Measurements from ENCODE around the gene SLC24A3.

DNA sequence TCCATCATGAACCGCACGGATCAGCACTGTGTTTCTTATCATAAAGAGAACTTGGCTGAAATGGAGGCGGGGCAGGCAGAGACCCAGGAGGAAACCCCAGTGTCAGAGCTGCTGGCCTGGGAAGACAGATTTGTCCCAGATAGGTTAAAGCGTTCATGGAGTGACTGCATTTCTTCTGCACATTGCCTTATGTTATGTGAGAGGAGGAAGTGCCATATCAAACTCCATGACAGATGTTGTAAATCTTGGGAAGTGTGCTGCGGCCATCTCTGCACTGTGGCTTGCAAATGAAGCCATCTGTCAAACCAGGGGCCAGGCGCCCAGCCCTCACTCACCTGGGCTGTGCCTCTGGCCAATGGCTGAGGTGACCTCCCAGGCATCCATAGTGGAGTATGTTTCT lies 163.0 kb downstream of the SLC24A3 start:
- no peak for TF ChIP-seq CTCF (IDR thresholded peaks at IDR 0.05; ENCODE audit: insufficient read depth, low read depth, low read length)
- no peak for TF ChIP-seq EZH2 (IDR thresholded peaks at IDR 0.05; ENCODE audit: insufficient read depth, low read length)

Measured in astrocyte (in vitro differentiated cells and primary cell).